ENCODE data around the gene SPEF1. TPM values are rescaled to one million over a fixed set of nuclear protein-coding genes. Genes with fewer than 3 reads are reported as not detected.

SPEF1 gene
- total and polyA plus RNA-seq, 10 of the 15 experiments (the other 5 are each of a cell fraction or from before 2014, with no cell fraction given), result 0.12 TPM; not detected in 9

DNA sequence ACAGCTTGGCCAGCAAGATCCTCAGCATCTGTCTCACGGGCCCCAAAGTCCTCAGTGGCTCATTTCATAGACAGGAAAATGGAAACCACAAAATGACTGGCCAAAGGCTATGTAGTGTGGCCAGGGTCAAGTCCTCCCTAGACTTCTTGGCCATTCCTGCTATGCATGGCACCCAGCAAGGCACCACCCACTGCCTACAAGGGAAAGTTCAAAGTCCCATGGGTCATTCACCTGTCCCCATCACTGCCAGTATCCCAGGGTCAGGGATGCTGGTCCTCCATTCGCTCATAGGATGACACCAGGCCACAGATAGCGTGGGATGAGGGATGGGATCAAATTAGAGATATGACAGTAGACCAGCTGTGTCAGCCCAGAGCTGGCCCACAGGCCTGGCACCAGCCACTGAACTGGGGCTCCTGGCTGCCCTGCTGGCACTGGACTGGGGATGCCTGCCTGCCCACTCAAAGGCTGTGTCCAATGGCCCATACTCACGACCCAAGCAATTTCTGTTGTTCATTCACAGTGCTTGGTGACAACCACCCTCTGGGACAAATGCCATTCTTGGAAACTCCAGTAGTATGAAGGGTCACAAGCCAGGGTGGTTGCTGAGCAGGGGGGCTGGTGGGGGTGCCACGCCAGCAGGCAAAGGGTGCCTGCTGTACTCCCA is 25.3 kb downstream of the SPEF1 start:
- ChIA-PET RAD21 (ENCODE audit: unreplicated experiment) (no interaction called here), CTCF (interaction anchor here (1.6 to 4.1 kb wide), 3 partner anchors 8 to 12 kb away, joined by 4 to 52 read pairs (median 29); partner anchors contain the start of gene ADISSP), POLR2A (no interaction called here), SMC1A (ENCODE audit: uncharacterized antibody, unreplicated experiment) (no interaction called here)
- DNase-seq (ENCODE audit: low read depth, low spot score) (no peak), FAIRE-seq (no peak), ATAC-seq (no peak)
- Histone ChIP-seq H3K4me3 (no peak overlapping the region), H3K9ac (ENCODE audit: control insufficient read depth, insufficient read depth, low read length) (no peak overlapping the region), H3K79me2 (ENCODE audit: control insufficient read depth, insufficient read depth, low read length) (no peaks in the 10 kb centered on the region), H2AFZ (ENCODE audit: control insufficient read depth, low read depth, low read length) (no peak overlapping the region), H3K4me1 (ENCODE audit: control insufficient read depth, insufficient read depth, low read length) (peaks cover under 1% of the 10 kb centered on the region; the same call in 1 of the 2 replicates), H3K27me3 (replicated peaks in 1 of 2; ENCODE audit: control insufficient read depth in 2 of 2, insufficient read depth in 2 of 2, low read length in 1 of 2) (no peaks in the 10 kb centered on the region), H3K36me3 (ENCODE audit: control insufficient read depth in 2 of 2, insufficient read depth in 2 of 2, low read length in 1 of 2) (peaks cover 0 to 2% of the 10 kb centered on the region in 2 experiments; a peak in 1 of 4 replicates), H3K27ac (ENCODE audit: control insufficient read depth, insufficient read depth) (no peak overlapping the region), H3K9me3 (replicated peaks; ENCODE audit: control insufficient read depth, insufficient read depth, low read length) (no peaks in the 10 kb centered on the region), H3K4me2 (ENCODE audit: control insufficient read depth, insufficient read depth) (no peak overlapping the region), H4K20me1 (ENCODE audit: control insufficient read depth, insufficient read depth) (no peaks in the 10 kb centered on the region)
- BruUV-seq (replicated peaks), result no TSS peak
- in situ Hi-C loops (cut with MboI) (no loop called here), intact Hi-C loops (cut with micrococcal nuclease; ENCODE audit: unreplicated experiment) (no loop called here)
- 65% methylated on average over 5 of the region's 5 CpGs for WGBS (ENCODE audit: insufficient coverage, insufficient replicate concordance, low lambda C conversion rate, missing lambda C conversion rate)
- TF ChIP-seq SUZ12 (IDR thresholded peaks at IDR 0.05; ENCODE audit: unreplicated experiment) (no peak), ZSCAN29 (IDR thresholded peaks at IDR 0.05) (no peak), MTA3 (IDR thresholded peaks at IDR 0.05; ENCODE audit: borderline replicate concordance, low read length) (no peak), SMAD1 (IDR thresholded peaks at IDR 0.05; ENCODE audit: low read depth, partially characterized antibody) (no peak), CBX3 (IDR thresholded peaks at IDR 0.05; ENCODE audit: borderline replicate concordance, low read depth) (no peak), HDGF (IDR thresholded peaks at IDR 0.05) (no peak), RAD21 (IDR thresholded peaks at IDR 0.05; ENCODE audit: insufficient read depth, low read depth, low read length) (no peak), NFYA (IDR thresholded peaks at IDR 0.05; ENCODE audit: borderline replicate concordance, low read depth, low read length) (no peak), PKNOX1 (IDR thresholded peaks at IDR 0.05) (no peak), ZNF592 (IDR thresholded peaks at IDR 0.05) (no peak), LARP7 (IDR thresholded peaks at IDR 0.05) (no peak)
- TF ChIP-seq, protein P1, sequence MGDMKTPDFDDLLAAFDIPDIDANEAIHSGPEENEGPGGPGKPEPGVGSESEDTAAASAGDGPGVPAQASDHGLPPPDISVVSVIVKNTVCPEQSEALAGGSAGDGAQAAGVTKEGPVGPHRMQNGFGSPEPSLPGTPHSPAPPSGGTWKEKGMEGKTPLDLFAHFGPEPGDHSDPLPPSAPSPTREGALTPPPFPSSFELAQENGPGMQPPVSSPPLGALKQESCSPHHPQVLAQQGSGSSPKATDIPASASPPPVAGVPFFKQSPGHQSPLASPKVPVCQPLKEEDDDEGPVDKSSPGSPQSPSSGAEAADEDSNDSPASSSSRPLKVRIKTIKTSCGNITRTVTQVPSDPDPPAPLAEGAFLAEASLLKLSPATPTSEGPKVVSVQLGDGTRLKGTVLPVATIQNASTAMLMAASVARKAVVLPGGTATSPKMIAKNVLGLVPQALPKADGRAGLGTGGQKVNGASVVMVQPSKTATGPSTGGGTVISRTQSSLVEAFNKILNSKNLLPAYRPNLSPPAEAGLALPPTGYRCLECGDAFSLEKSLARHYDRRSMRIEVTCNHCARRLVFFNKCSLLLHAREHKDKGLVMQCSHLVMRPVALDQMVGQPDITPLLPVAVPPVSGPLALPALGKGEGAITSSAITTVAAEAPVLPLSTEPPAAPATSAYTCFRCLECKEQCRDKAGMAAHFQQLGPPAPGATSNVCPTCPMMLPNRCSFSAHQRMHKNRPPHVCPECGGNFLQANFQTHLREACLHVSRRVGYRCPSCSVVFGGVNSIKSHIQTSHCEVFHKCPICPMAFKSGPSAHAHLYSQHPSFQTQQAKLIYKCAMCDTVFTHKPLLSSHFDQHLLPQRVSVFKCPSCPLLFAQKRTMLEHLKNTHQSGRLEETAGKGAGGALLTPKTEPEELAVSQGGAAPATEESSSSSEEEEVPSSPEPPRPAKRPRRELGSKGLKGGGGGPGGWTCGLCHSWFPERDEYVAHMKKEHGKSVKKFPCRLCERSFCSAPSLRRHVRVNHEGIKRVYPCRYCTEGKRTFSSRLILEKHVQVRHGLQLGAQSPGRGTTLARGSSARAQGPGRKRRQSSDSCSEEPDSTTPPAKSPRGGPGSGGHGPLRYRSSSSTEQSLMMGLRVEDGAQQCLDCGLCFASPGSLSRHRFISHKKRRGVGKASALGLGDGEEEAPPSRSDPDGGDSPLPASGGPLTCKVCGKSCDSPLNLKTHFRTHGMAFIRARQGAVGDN (IDR thresholded peaks at IDR 0.05), result no peak
- TF ChIP-seq, protein P2, sequence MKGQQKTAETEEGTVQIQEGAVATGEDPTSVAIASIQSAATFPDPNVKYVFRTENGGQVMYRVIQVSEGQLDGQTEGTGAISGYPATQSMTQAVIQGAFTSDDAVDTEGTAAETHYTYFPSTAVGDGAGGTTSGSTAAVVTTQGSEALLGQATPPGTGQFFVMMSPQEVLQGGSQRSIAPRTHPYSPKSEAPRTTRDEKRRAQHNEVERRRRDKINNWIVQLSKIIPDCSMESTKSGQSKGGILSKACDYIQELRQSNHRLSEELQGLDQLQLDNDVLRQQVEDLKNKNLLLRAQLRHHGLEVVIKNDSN (IDR thresholded peaks at IDR 0.05; ENCODE audit: borderline replicate concordance, extremely low read length, insufficient read depth, low read depth, low read length), result no peak
